ENCODE data around the gene PADI6. TPM values are rescaled to one million over a fixed set of nuclear protein-coding genes. Genes with fewer than 3 reads are reported as not detected.

Gene PADI6
- polyA plus RNA-seq, 6 donors from 2014 or later: not detected

DNA sequence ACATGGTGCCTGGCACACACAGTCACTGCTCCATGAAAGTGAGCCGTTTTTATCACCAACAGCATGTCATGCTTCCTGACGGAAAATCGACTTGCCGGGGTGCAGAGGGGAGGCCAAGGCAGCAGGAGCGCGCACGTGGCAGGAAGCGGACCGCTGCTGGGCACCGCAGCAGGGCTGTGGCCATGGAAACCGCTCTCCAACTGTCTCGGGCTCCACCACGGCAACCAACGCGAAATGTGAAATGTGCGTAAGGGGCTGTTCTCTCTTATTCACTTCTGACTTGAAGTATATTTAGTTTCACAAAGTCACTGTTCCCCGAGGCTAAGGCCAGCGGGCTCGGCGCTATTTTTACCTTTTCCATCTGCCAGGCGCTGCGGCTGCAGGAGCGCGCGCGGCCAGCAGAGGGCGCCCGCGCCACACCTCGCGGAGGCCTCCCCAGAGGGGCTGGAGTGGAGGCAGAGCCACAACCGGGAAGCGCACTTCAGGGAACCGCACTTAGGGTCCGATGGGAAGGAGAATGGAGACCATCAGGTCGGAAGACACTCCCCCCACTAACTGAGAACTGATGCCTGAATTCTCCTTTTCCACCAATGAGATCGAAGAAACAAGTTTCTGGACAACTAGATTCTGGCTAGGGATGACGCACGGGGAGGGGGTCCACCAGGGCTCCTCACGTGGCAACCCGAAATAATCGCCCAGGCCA, 47.8 kb downstream of the PADI6 start:
- Mint-ChIP-seq H3K27ac (peak overlapping the region in 3 of 6 donors; percentile 56 to 84 (median 70)), H3K27me3 (no peaks in the 10 kb centered on the region), H3K9me3 (no peaks in the 10 kb centered on the region), H3K4me3 (no peak overlapping the region), H3K36me3 (peaks cover 1 to 13% of the 10 kb centered on the region in 2 donors), H3K4me1 (peaks cover 5 to 28% (median 8%) of the 10 kb centered on the region in 3 donors)
- DNase-seq (peak; percentile 66), ATAC-seq (ENCODE audit: low read depth in 2 of 2) (peak; percentile 78 to 90)

DNA sequence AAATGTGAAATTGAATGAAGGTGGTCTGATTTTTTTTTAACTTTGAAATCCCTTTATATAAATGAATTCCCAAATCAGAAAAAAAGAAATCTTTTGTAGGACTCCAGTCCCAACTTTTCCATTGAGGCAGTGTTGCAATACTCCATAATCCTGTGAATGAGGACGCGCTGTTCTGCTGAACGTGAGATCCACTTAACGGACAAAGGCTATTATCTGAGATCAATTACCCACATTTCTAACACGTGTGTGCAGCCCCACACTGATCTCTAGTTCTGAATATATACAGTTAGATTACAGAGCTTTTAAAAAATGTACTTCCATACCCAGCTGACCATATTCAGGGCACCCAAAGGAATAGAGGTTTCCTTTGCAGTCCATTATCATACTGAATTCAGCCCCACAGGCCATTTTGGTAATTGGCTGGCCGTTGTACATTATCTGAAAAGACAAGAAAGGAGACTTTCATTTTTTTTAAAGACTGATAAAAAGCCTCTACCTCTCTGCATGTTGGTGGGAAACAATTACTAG, 48.5 kb downstream of the PADI6 start:
- DNase-seq (no peak), ATAC-seq (ENCODE audit: low read depth in 2 of 2) (no peak)
- peaks cover 8 to 19% of the 10 kb centered on the region in 2 donors for H3K36me3 Mint-ChIP-seq
- H3K4me1 Mint-ChIP-seq: peaks cover 5 to 30% (median 13%) of the 10 kb centered on the region in 3 donors
- H3K4me3 Mint-ChIP-seq: no peak overlapping the region
- H3K9me3 Mint-ChIP-seq: no peaks in the 10 kb centered on the region
- no peaks in the 10 kb centered on the region for H3K27me3 Mint-ChIP-seq
- H3K27ac Mint-ChIP-seq: no peak overlapping the region

DNA sequence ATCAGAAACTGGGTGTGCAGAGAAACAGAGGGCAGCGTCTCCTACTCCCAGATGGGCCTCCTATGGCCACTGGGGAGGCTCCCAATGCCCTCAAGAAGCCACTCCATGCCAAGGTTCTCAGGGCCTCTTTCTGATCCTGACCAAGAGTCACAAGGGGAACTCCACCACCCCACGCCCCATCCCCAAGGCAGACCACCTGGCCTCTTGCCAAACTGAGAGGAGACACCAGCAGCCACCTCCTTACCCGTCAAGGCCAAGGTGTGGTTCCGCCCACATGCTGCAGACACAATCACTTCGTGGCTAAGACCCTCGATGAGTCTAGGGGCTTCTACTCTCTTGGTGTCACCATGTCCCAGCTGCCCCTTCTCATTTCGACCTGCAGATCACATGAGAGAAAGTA, 50.5 kb downstream of the PADI6 start:
- Mint-ChIP-seq H3K4me3 (no peak overlapping the region), H3K27me3 (no peaks in the 10 kb centered on the region), H3K4me1 (peaks cover 7 to 37% (median 18%) of the 10 kb centered on the region in 3 donors), H3K27ac (peak overlapping the region in 4 of 6 donors; percentile 18 to 82 (median 32)), H3K36me3 (peaks cover 8 to 18% of the 10 kb centered on the region in 2 donors), H3K9me3 (no peaks in the 10 kb centered on the region)
- ATAC-seq (ENCODE audit: low read depth in 2 of 2) (no peak), DNase-seq (no peak)

DNA sequence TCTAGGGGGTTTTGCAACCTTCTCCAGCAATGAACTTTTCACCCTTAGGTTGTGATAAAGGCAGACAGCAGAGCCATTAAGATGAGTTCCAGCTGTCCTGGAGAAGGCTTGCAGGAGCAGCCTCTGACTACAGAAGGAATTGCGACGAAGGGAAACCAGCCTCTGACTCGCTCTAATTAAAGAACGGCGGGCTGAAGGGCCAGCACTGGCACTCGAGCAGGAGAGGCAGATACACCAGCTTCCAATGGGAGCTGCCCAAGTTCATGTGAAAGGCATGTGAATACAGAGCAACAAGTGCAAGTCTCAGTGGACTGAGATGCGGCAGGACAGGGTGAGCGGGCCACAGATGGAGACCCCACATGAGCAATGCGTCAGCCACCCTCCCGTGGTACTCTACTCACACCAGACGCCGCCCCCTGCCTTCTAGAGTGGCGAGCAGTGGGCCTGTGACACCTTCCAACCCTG, 51.8 kb downstream of the PADI6 start:
- no peaks in the 10 kb centered on the region for H3K9me3 Mint-ChIP-seq
- DNase-seq: no peak
- H3K4me1 Mint-ChIP-seq: peaks cover 7 to 42% (median 18%) of the 10 kb centered on the region in 3 donors
- peak overlapping the region in 1 of 6 donors; percentile 86 for H3K27ac Mint-ChIP-seq
- no peaks in the 10 kb centered on the region for H3K27me3 Mint-ChIP-seq
- H3K36me3 Mint-ChIP-seq: peaks cover 8 to 18% of the 10 kb centered on the region in 2 donors
- H3K4me3 Mint-ChIP-seq: no peak overlapping the region
- no peak for ATAC-seq (ENCODE audit: low read depth in 2 of 2)

DNA sequence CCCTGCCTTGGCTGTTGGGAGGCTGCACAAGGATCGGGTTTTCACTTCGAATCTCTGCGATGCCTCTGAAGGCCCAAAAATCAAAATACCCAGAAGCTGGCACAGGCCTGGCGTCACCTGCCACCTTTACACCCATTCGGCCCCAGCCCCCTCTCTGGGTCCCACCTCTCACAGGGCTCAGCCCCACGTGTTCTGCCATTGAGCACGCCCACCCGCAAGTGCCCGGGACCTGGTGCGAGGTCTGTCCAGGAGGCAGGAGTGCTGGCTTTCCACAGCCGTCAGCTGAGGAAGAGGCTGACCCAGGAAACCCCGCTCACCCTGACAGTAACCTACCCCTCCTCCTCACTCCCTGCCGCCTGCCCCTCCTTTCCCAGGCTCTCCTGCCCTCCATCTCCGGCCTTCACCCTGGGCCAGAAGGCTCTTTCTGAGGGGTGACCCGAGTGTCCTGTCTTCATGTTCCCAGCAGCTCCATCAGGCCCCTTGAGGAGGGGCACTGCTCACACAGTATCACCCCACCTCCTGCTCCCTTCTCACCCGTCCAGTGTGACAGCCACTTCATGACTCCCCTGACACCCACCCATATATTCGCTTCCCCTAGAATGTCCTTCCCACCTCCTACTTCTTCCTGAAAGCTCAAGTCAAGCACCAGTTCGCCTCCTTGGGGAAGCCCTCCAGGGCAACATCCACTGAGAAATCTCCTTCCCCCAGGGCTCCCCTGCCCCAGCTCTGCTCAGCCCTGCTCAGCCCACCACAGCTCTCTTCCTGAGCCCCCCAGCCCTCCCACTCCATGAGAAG, 54.0 kb downstream of the PADI6 start:
- Mint-ChIP-seq H3K36me3 (peaks cover 8 to 18% of the 10 kb centered on the region in 2 donors), H3K27me3 (no peaks in the 10 kb centered on the region), H3K27ac (peak overlapping the region in 3 of 6 donors; percentile 56 to 85 (median 68)), H3K4me1 (peaks cover 19 to 43% (median 19%) of the 10 kb centered on the region in 3 donors), H3K9me3 (no peaks in the 10 kb centered on the region), H3K4me3 (no peak overlapping the region)
- ATAC-seq (ENCODE audit: low read depth in 2 of 2) (no peak), DNase-seq (no peak)

DNA sequence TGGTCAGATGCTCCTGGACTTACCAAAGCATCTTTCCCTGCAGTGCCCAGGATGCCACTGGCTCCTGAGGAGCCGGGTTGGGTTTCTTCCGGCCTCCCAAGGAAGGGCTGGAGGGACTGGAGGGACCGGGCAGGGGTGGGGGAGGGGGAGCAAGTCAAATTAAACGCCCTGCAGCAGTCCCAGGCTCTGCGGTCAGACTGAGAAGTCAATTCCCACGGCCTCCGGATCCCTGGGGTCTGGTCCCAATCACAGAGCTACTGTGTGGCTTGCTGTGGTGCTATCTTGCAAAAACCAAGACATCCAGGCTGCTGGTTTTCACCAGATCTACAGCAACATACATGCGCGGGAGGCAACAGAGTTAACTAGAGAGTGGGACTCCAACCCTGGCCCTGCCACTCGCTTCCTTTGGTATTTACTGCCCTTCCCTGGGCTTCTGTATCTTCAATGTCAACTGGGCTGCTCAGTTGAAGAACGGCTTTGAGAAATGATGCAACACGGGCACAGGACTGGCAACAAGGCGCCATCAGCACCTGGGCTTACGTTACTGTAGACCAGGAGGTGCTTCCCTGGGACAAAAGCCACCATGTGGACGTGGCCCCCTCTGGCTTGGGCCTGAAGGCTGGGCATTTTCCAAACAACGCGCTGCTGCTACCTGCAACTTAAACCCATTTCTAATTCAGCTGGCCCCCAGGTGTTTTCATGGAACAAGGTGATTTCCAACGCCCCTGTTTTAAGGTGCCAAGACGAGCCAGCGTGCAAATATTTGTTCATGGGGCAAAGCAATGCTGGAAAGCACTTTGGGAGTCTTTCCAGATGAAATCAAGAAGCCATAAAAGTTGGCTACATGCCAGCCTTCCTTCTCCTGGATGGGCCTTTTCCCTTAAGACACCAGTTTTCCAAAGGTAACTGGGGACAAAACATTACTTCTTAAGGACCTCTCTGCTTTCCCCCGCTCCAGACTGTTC, 56.0 kb downstream of the PADI6 start:
- H3K4me3 Mint-ChIP-seq: no peak overlapping the region
- ATAC-seq (ENCODE audit: low read depth in 2 of 2) (no peak), DNase-seq (no peak)
- H3K27ac Mint-ChIP-seq: no peak overlapping the region
- peaks cover 8 to 18% of the 10 kb centered on the region in 2 donors for H3K36me3 Mint-ChIP-seq
- H3K4me1 Mint-ChIP-seq: peaks cover 27 to 52% (median 32%) of the 10 kb centered on the region in 3 donors
- no peaks in the 10 kb centered on the region for H3K9me3 Mint-ChIP-seq
- no peaks in the 10 kb centered on the region for H3K27me3 Mint-ChIP-seq

DNA sequence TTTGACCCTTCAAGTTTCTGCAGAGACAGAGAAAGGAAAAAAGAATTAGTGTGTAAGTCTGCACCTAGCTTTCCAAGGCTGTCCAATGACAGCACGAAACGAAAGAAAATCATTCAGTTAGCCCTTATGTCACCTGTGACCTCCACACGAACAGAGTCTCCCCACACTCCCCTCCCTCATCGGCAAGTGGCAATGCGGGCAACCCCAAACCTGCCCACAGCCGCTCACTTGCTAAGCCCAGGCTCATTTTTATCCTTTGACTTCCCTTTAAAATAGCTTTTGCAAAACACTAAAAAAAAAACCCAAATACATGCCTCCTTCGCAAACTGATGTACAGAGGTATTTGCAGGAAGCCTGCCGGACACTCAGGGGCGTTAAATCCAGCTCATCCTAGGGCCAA, 57.2 kb downstream of the PADI6 start:
- no peak for ATAC-seq (ENCODE audit: low read depth in 2 of 2)
- H3K9me3 Mint-ChIP-seq: no peaks in the 10 kb centered on the region
- H3K27me3 Mint-ChIP-seq: no peaks in the 10 kb centered on the region
- H3K36me3 Mint-ChIP-seq: peaks cover 8 to 16% of the 10 kb centered on the region in 2 donors
- peaks cover 28 to 51% (median 40%) of the 10 kb centered on the region in 3 donors for H3K4me1 Mint-ChIP-seq
- no peak for DNase-seq
- H3K4me3 Mint-ChIP-seq: peak overlapping the region in 1 of 8 donors; percentile 41
- peak overlapping the region in 1 of 6 donors; percentile 20 for H3K27ac Mint-ChIP-seq

DNA sequence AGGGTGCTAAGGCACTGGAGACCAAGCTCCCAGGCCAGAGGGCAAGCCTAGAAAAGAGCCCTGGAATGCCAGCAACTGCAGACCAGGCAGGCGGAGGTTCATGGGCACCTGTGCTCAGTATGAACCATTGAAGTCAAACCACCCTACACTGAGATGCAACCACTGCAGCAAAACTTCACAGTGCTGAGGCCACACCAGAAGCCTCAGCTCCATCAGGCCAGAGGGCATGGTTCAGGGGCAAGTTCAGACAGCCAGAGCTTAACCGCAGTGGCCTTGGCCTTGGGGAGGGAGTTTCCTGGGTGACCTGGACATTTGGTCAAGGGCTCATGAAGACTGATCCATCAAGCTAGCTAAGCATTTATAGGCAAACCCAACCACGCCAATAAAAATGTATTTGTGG, 60.4 kb downstream of the PADI6 start:
- Mint-ChIP-seq H3K27me3 (no peaks in the 10 kb centered on the region), H3K4me1 (peaks cover 23 to 67% (median 44%) of the 10 kb centered on the region in 3 donors), H3K4me3 (peak overlapping the region in 4 of 8 donors; percentile 16 to 78 (median 68)), H3K9me3 (no peaks in the 10 kb centered on the region), H3K36me3 (no peaks in the 10 kb centered on the region), H3K27ac (peak overlapping the region in 3 of 6 donors; percentile 44 to 95 (median 94))
- DNase-seq (no peak), ATAC-seq (ENCODE audit: low read depth in 2 of 2) (no peak)

DNA sequence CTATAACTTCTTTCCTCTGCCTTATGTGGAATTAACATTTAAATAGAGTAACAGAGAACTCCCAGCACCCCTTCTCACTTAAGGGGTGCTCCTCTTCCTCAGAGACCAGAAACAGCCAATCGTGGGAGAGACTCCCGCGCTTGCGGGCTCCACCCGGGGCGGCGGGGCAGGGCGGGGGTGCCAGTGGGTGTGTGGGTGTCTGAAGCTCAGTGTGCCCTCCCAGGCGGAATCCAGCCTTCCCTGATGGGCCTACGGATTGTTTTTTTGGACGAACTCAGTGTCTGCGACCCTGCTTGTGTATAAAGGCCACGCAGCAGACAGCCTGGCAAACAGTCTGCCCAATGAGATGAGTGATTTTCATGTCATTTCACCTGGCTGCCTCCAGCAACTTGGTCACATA, 61.3 kb downstream of the PADI6 start:
- Mint-ChIP-seq H3K36me3 (no peaks in the 10 kb centered on the region), H3K27ac (no peak overlapping the region)

DNA sequence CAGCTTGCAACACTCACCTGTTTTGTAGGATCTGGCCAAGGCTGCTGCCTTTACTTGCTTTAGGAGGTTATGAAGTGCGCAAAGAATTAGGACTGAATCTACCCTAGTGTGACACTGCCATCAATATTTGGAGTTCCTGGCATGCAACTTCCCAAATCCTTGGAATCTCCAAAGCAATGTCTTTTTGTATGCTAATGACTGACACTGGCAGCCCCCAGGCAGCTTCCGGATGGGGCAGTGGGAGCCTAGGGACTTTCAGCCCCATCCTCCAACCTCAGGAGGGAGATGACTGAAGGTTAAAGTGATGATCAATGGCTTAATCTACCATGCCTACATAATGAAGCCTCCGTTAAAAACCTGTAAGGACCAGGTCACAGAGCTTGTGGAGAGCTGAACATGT, 62.0 kb downstream of the PADI6 start:
- no peaks in the 10 kb centered on the region for H3K36me3 Mint-ChIP-seq
- H3K4me1 Mint-ChIP-seq: peaks cover 23 to 67% (median 39%) of the 10 kb centered on the region in 3 donors
- H3K4me3 Mint-ChIP-seq: peak overlapping the region in 3 of 8 donors; percentile 12 to 64 (median 13)
- no peak for DNase-seq
- H3K27ac Mint-ChIP-seq: peak overlapping the region in 2 of 6 donors; percentile 27 to 67
- no peaks in the 10 kb centered on the region for H3K27me3 Mint-ChIP-seq
- H3K9me3 Mint-ChIP-seq: no peaks in the 10 kb centered on the region
- ATAC-seq (ENCODE audit: low read depth in 2 of 2): no peak

More for the DNA sequence above, 61.3 kb downstream of the PADI6 start:
- Mint-ChIP-seq H3K4me1 (peaks cover 23 to 67% (median 44%) of the 10 kb centered on the region in 3 donors), H3K9me3 (no peaks in the 10 kb centered on the region), H3K4me3 (peak overlapping the region in 1 of 8 donors; percentile 64), H3K27me3 (no peaks in the 10 kb centered on the region)
- no peak for DNase-seq
- ATAC-seq (ENCODE audit: low read depth in 2 of 2): no peak

DNA sequence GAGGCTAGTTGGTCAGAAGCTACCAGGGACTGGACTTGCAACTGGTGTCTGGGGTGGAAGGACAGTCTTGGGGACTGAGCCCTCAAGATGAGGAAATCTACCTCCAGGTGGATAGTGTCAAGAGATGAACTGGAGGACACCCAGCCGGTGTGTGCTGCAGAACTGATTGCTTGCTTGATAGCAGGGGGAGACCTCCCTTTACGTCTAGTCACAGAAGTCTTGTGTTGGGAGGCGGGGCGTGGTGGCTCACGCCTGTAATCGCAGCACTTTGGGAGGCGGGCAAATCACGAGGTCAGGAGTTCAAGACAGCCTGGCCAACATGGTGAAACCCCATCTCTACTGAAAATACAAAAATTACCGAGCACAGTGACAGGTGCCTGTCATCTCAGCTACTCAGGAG, 62.6 kb downstream of the PADI6 start:
- DNase-seq (no peak), ATAC-seq (ENCODE audit: low read depth in 2 of 2) (no peak)
- H3K36me3 Mint-ChIP-seq: no peaks in the 10 kb centered on the region
- peak overlapping the region in 1 of 6 donors; percentile 77 for H3K27ac Mint-ChIP-seq
- H3K27me3 Mint-ChIP-seq: no peaks in the 10 kb centered on the region
- H3K4me1 Mint-ChIP-seq: peaks cover 25 to 62% (median 33%) of the 10 kb centered on the region in 3 donors
- peak overlapping the region in 5 of 8 donors; percentile 9 to 86 (median 58) for H3K4me3 Mint-ChIP-seq
- H3K9me3 Mint-ChIP-seq: no peaks in the 10 kb centered on the region

DNA sequence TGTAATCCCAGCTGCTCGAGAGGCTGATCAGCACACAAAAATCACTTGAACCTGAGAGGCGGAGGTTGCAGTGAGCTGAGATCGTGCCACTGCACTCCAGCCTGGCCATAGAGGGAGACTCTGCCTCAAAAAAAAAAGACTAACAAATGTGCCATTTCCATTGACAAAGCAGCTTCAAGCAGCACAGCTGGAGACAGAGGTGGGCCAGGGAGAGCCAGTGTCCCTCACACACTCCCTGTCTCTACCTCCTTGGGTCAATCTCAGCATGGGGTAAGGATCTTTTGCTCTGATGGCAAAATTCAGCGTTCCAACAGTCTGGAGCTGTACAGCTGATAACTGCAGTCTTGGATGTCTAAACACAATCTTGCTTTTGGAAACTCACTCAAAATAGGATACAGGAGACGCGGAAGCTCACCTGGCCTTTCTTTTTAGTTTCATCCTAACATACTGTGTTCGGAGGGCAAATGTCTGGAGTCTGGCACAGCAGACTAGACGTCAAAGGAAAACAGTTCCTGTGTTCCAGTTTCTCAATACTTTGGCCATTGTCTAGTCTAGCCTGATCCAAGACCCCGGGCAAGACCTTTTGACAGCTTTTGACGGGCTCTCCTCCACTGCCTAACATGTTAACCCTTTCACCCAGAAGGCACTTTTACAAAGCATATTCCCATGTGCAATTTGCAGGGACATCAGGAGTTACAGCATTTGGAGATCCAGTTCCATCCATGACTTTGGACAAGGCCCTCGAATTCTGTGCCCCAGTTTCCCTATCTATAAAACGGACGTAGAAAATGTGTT, 64.6 kb downstream of the PADI6 start:
- ATAC-seq (ENCODE audit: low read depth in 2 of 2) (no peak), DNase-seq (no peak)
- Mint-ChIP-seq H3K4me1 (peaks cover 26 to 58% (median 36%) of the 10 kb centered on the region in 3 donors), H3K27me3 (peaks cover 0 to 6% (median 0%) of the 10 kb centered on the region in 3 donors), H3K36me3 (no peaks in the 10 kb centered on the region), H3K9me3 (no peaks in the 10 kb centered on the region), H3K4me3 (peak overlapping the region; percentile 71 to 92 (median 80)), H3K27ac (peak overlapping the region; percentile 36 to 85 (median 78))
